GM19238 (cell line): Measurements from ENCODE around the gene UBQLN2.
"Not testable (repeated sequence)": the region's sequence is repeated elsewhere in the genome, so short reads cannot be mapped to it uniquely, and the experiment has no call there.

Experiments used
- DNase-seq: peaks from one replicate; pipeline ENCODE4 v3.0.0; 2011; ENCODE audit warnings: low spot score; ENCODE audit not compliant: insufficient read length

Gene UBQLN2

GRCh38 chrX:56563231-56564161 lies at the start of gene UBQLN2:
Gene UBQLN2 (plus strand): TSS chrX:56563627. CDS start chrX:56563874, 247 bp downstream.
- DNase-seq: no peak

- DNase-seq: no peak
These were observed 43.8 kb upstream of the UBQLN2 start for GRCh38 chrX:56519642-56520041.

- DNase-seq: not testable (repeated sequence)
These were observed 33.9 kb upstream of the UBQLN2 start for GRCh38 chrX:56529482-56530007.

GRCh38 chrX:56530011-56530410 lies 33.4 kb upstream of the UBQLN2 start:
- no peak for DNase-seq

- DNase-seq: no peak
These were observed 12.8 kb upstream of the UBQLN2 start for GRCh38 chrX:56550667-56551066.

- no peak for DNase-seq
These were observed 8.6 kb upstream of the UBQLN2 start for GRCh38 chrX:56554870-56555269.

GRCh38 chrX:56557376-56557929 lies 6.0 kb upstream of the UBQLN2 start:
- no peak for DNase-seq

GRCh38 chrX:56564164-56564885 lies 898 bp downstream of the UBQLN2 start:
- DNase-seq: no peak

- no peak for DNase-seq
These were observed 1.8 kb downstream of the UBQLN2 start for GRCh38 chrX:56564921-56565840.

GRCh38 chrX:56569378-56570057 lies 6.1 kb downstream of the UBQLN2 start:
- DNase-seq: no peak

- no peak for DNase-seq
These were observed 9.5 kb downstream of the UBQLN2 start for GRCh38 chrX:56572975-56573374.

- DNase-seq: no peak
These were observed 11.4 kb downstream of the UBQLN2 start for GRCh38 chrX:56574861-56575260.

GRCh38 chrX:56576721-56577120 lies 13.3 kb downstream of the UBQLN2 start:
- no peak for DNase-seq

- no peak for DNase-seq
These were observed 25.2 kb downstream of the UBQLN2 start for GRCh38 chrX:56588397-56589188.

- not testable (repeated sequence) for DNase-seq
These were observed 28.4 kb downstream of the UBQLN2 start for GRCh38 chrX:56591830-56592229.

GRCh38 chrX:56600141-56600540 lies 36.7 kb downstream of the UBQLN2 start:
- no peak for DNase-seq

GRCh38 chrX:56600987-56601386 lies 37.6 kb downstream of the UBQLN2 start:
- no peak for DNase-seq

- no peak for DNase-seq
These were observed 51.9 kb downstream of the UBQLN2 start for GRCh38 chrX:56615282-56615681.
